Fibroblast of villous mesenchyme (primary cell): ENCODE results near the gene NDUFA6. TPM values are rescaled to one million over a fixed set of nuclear protein-coding genes. Genes with fewer than 3 reads are reported as not detected.
"Not testable (repeated sequence)": the region's sequence is repeated elsewhere in the genome, so short reads cannot be mapped to it uniquely, and the experiment has no call there.

Experiments
- DNase-seq: peaks from one replicate; pipeline ENCODE4 v3.0.0-alpha.2; 2010; ENCODE audit warnings: low read depth
- H3K4me3 ChIP-seq: 2 replicates; pipeline ENCODE4 v1.5.1; 2011; ENCODE audit warnings: low read depth, mild to moderate bottlenecking, low read length
- total RNA-seq: library from RNA; depleted of rRNA; stranded (reverse); fragments of >200 nt; gene quantifications from 2 replicates; pipeline ENCODE4 v1.2.3, GENCODE V29; 2012
- TF ChIP-seq, protein P1 (sequence below): IDR thresholded peaks from 2 replicates; pipeline ENCODE4 v1.5.1; 2012; ENCODE audit warnings: low read depth, mild to moderate bottlenecking, low read length; ENCODE audit not compliant: insufficient read depth

NDUFA6 gene
- total RNA-seq, 1 donor, result 40.6 TPM

DNA sequence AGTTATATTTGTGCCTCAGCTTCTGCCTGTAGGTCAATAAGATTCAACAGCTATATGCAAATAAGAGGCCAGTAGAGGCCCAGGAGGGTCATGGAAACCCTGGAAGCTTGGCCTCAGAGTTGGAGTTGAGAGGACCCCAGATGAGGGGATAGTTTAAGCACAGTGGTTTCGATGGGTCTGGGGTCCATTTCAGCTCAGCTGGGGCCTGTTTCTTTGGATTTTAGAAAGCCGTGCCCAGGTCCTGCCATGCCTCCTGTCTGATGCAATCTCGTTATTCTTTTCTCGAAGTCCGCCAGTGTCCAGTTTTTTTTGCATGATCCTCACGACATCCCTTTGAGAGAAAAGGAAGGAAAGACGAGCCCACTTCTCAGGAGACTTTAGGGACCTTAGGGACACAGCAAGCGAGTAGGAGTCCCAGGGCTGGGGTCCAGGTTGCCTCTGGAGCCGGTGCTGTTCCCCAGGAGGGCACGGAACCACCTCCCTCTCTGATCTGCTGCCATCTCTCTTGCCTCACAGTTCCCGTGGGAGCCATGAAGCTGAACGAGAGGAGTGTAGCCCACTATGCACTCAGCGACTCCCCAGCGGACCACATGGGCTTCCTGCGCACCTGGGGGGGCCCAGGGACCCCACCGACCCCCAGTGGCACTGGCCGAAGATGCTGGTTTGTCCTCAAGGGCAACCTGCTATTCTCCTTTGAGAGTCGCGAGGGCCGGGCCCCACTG lies 13.6 kb downstream of the NDUFA6 start:
- TF ChIP-seq, protein P1, sequence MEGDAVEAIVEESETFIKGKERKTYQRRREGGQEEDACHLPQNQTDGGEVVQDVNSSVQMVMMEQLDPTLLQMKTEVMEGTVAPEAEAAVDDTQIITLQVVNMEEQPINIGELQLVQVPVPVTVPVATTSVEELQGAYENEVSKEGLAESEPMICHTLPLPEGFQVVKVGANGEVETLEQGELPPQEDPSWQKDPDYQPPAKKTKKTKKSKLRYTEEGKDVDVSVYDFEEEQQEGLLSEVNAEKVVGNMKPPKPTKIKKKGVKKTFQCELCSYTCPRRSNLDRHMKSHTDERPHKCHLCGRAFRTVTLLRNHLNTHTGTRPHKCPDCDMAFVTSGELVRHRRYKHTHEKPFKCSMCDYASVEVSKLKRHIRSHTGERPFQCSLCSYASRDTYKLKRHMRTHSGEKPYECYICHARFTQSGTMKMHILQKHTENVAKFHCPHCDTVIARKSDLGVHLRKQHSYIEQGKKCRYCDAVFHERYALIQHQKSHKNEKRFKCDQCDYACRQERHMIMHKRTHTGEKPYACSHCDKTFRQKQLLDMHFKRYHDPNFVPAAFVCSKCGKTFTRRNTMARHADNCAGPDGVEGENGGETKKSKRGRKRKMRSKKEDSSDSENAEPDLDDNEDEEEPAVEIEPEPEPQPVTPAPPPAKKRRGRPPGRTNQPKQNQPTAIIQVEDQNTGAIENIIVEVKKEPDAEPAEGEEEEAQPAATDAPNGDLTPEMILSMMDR, result no peak
- no peak for DNase-seq
- H3K4me3 ChIP-seq, result no peak overlapping the region

DNA sequence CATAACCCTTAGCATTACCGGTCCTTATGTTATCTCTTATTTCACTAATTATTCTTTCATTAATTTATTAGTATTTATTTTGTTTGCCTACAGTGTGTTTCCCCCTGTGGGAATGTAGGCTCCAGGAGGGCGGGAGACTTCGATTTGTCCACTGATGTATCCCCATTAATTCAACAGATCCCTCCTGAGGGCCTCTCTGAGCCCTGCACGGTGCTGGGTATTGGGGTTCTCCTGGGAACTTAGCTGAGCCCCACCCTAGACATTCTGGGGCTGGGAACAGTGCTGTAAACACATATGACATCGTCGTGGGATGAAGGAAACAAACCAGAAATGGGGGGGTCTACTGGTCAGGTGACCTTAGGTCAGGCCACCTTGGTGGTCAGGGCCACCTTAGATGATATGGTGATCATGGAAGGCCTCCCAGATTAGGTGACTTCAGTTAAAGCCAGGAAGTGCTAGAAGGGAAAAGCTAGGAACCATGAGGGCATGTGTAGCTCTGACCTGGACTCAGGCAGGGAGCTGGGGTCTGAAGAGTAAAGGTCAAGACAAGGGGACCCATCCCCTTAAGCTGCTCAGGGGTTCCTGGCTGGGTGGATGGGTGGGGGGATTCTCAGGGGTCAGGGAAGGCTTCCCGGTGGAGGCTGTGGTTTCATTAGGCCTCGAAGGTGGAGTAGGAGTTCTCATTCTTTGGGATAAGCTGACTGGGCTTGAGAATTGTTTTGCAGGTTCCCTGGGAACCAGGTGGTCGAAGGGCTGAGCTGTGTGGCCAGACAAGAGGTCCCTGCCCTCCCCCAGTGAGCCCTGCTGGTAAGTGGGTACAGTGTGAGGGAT lies 15.5 kb downstream of the NDUFA6 start:
- TF ChIP-seq, protein P1, result no peak
- DNase-seq, result no peak
- peak overlapping the region; percentile 77 for H3K4me3 ChIP-seq

DNA sequence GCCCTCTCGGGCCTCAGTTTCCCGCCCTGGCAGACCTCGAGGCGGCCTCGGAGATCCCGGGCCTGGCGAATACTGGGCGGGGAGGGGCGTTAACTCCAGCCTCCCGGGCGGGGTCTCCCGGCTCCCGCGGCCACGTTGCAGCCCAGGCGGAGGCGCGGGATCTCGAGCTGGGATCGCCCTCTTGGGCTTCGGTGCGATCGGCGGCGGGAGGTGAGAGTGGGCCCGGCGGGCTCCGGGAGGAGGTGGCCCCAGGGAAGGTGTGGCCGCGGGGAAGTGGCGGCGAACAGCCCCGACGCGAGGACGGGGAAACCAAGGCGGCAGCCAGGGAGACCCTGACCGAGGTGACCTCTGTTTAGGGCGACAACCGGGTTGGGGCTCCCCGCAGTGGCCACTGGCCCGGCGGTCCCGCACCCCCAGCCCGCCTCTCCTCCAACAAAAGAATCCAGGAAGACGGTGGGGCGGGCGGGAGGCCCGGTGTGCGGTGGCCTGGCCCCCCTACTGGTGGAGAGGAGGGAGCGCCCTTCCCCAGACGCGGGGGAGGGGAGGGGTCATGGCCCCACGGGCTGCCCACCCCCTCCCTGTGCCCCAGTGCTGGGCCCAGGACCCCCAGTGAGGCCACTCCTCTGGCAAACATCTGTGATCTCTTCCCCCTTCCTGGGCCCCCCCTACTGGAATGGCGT lies 16.3 kb downstream of the NDUFA6 start, which contains the start of gene PHETA2:
PHETA2 (plus strand) TSS at position 117 of the 680 bp plus-strand sequence. CDS start 3,046 bp downstream, outside the sequence.
- DNase-seq, result peak; percentile 58
- TF ChIP-seq, protein P1, result peak; percentile 43
- H3K4me3 ChIP-seq, result peak within 1 kb of the TSS; percentile 77

DNA sequence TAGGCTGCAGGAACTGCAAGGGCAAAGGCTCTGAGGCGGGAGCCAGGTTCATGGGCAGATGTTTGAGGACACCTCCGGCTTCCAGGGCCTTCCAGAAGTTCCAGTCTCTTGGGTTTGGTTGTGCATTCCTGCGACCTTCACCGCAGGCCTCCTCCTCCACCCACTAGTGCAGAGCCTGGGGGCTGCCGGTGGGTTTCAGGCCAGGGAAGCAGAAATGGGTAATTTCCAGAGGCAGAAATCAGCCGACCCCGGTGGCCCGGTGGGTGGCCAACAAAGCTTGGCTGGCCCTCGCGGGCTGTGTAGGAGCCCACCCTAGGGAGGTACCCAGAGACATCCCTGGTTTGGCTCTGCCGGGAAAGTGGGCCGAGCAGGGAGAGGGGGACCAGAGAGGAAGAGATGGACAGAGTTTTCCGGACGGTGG lies 16.9 kb downstream of the NDUFA6 start:
- DNase-seq, result no peak
- TF ChIP-seq, protein P1, result no peak
- H3K4me3 ChIP-seq, result peak overlapping the region; percentile 77

DNA sequence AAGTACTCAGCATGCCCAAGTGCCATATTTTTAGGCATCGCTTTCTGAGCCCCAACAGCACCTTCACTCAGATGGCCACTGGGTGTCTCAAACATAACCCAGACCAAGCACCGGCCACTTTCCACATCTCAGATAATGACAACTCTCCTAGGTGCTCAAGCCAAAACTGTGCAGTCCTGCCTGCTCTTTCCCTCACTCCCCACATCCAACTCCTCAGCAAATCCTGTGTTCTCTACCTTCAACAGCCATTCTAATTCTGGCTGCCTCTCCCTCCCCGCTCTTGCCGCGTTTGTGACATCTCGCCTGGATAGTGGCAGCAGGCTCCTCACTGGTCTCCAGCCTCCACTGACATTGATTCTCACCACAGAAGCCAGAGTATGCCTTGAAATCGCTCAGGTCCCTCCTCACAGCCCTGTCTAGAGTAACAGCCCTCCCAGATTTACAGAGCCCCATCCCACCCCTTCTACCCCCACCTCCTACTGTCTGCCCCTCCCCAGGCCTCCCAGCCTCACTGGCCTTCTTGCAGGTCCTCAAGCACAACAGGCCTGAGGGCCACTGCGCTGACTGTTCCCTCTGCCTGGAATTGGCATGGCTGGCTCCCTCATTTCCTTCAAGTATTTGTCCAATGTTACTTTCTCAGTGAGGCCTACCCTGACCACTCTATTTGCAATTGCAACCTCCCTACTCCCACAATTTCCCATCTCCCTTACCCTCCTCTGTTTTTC lies 17.8 kb downstream of the NDUFA6 start:
- no peak for DNase-seq
- TF ChIP-seq, protein P1, result no peak
- H3K4me3 ChIP-seq, result no peak overlapping the region

DNA sequence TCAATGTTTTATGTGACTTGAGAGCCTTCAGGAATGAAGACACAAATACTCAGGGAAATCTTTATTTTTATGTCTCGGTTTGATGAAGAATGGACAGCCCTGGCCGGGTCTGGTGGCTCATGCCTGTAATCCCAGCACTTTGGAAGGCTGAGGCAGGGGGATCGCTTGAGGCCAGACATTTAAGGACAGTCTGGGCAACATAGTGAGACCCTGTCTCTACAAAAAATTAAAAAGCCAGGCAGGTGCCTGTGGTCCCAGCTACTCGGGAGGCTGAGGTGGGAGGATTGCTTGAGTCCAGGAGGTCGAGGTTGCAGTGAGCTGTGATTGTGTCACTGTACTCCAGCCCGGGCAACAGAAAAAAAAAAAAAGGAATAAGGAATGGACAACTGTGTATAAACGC lies 19.1 kb downstream of the NDUFA6 start:
- not testable (repeated sequence) for DNase-seq
- H3K4me3 ChIP-seq, result peak overlapping the region; percentile 68
